Stimulated activated CD8-positive, alpha-beta memory T cell treated with anti-CD3 and anti-CD28 coated beads, Interleukin-15, amount 100 ng/mL, for 4 hours (primary cell): ENCODE results near the gene REXO2.

ENCODE experiments used
- DNase-seq, 2 donors: peaks; one replicate each; pipeline ENCODE4 v3.0.0-alpha.2; 2020; ENCODE audit warnings: low read depth in 2 of 2

Gene REXO2

DNA sequence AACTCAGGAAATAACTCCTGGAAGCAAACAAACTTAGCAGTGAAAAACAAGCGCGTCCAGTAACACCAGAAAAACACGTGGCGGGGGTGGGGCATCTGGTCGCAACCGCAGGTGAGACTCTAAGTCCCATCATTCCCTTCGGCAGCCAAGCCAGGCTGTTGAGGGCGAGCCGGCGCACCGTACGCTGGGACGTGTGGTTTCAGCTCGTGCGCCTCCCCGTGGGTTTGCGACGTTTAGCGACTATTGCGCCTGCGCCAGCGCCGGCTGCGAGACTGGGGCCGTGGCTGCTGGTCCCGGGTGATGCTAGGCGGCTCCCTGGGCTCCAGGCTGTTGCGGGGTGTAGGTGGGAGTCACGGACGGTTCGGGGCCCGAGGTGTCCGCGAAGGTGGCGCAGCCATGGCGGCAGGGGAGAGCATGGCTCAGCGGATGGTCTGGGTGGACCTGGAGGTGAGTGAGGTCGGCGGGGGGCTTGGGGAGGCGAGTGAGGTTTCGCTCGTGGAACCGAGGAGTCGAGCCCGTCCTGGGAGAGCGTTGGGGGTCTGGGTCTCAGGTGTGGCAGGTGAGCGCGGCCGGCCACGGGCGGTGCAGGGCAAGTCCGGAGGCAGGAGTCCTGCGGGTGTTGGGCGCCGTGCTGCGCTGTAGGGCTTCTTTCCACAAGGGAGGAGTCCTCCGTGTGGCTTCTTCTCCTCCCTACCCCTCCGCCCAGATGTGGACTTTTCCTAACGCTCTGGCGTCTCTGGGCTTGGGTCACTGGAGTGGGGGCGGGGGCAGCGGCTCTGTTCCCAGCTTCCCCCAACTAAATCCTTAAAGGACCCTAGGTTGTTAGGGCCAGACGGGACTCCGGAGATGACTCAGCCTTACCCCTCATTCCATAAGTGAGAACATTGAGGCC is at the start of gene REXO2:
REXO2 (plus strand) TSS at position 239 of the 892 bp plus-strand sequence; CDS start at position 301, 62 bp downstream.
- peak; percentile 88 to 93 for DNase-seq

DNA sequence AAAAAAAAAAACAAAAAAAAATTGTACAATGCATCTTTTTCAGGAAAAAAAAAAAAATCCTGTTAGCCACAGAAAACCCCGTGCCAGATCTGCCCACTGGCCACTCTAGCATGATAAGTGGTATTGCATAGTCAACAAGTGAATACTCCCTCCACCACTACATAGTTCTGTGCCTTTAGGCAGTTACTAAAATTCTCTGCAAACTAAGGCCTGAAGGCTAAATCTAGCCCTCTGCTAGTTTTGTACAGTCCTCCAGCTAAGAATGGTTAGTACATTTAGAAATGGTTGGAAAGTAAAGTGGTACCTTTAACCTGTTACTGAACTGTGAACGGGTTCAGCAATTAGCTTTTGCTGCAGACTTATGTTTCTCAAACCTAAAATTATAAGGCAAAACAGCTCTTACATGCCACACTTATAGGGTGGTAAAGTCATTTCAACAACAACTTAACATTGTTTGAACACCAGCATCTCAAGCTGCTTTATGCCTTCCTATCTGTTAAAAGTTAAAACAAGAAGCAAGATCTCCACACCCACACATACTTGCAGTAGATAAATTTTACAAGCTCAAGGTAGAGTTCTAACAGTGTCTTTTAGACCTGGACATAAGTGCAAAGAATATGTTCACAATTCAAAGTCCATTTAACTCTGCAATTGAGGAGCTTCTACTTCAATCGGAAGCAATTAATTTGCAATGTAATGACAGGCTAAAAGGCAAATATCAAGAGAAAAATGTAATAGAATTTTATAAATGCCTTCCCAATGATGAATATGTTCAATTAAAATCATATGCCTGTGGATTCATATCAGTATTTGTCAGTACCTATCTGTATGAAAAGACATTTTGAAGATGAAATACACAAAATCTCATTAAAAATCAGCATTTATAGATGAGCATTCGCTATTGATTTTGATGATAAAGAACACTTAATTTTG is 46.3 kb upstream of the REXO2 start:
- no peak for DNase-seq

DNA sequence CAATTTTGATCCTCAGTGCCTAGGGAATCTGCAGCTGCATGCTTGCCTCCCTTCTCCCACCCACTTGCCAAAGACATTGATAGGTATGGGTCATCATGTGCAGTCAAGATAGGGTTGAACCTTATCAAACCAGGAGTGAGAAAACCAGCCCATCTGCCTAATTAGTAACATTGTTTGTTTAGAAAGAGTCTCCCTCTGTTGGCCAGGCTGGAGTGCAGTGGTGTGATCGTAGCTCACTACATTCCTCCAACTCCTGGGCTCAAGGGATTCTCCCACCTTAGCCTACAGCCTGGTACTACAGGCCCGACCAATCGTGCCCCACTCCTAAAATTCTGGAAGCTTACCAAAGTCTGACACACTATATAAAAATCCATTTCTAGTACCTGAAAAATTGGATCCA is 43.5 kb upstream of the REXO2 start:
- DNase-seq: no peak

DNA sequence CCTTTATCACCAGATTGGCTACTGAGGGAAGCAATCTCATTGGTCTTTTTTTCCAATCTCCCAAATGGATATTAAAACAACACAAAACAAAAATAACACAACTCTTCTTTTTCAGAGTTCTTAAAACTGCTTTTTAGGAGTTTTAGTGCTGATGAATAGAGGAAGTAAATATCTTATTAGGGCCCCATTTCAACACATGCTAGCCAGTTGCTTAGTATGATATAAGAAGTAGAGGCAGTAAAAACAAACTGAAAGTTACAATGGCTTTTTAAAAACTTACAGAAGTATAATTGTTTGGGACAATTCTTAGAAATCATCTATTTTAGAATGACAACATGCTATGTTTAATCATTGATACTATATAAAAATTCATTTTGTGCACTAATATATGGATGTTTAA is 42.4 kb upstream of the REXO2 start:
- DNase-seq: no peak

DNA sequence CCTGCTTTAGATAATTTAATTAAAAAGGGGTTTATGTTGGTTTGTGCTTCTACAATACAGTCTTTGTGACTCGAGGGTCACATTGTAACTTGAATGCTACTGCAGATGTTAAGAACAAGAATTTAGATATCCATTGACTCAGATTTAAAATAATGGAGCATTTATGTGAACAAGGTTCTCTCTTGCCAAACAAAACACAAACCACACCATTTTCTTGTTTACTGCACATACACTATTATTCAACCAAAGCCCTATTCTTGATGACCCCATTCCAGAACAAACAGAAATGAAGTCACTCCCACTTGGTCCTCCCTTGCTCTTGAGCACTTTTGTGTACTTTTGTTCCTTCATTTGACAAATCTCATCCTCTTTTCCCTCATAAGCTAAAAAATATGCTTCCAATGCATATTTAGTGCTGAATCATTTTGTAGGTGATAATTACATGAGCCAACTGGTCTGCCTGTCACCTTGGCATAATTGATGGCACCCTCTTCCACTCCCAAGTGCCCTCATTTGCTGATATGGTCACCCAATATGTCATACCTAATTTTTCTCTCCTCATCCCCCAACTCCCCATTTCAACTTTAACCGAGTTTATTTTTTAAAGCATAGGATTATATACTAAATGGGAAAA is 41.8 kb upstream of the REXO2 start:
- DNase-seq: no peak

DNA sequence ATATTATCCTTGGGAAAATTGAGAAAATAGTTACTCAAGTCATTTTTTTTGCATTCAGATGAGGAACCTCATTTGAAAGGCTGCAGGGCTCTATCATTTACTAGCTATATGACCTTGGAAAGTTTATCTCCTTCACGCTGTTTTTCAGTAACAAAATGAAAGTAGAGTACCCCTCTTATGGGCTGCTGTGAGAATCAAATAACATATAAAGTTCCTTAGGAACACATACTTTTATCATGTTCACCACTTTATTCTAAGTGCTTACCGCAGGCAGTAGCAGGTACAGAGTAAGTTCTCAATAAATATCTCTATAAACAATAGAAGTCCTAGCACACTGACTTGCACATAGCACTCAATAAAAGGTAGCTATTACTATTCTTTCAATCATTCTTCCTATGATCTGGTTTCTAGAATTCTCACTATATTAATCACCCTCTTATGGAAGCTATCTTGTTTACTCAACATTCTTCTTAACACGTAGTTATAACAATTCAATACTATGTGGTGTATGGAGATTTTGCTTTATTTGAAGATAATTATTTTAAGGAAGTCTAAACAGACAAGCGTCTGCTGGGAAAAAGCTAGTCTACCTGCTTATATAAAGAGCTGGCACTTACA is 40.9 kb upstream of the REXO2 start:
- DNase-seq: no peak

DNA sequence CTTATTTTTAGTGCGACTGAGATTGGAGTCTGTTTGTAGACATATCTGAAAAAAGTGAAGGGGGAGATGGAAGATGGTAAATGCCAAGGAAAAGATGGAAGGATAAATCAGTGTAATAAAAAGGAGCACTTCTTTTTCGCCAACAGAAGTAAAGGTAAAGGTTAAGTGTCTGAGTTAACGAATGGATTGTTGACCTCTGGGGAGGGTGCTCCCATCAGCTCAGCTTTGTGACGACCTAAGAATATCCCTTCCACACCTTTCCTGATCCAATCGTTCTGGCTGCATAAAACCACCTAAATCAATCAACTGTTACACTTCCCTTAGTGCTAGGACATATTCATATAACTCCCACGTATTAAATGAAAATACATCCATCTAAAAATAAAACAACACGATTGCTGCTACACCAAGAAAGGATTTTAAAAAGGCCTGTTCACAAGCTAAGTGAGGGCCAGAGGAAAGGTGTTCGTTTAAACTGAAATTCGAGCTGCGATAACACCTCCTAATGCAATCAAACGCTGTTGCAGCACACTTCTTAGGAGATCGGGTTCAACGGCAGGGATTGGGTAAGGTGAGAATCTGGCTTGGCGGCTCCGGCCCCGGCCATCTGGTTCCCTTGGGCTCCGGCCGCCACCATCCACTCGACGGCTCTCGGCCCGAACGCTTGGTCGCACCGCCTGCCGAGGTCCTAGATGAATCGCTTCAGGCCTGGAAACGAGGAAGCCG is 39.6 kb upstream of the REXO2 start:
- DNase-seq: no peak

DNA sequence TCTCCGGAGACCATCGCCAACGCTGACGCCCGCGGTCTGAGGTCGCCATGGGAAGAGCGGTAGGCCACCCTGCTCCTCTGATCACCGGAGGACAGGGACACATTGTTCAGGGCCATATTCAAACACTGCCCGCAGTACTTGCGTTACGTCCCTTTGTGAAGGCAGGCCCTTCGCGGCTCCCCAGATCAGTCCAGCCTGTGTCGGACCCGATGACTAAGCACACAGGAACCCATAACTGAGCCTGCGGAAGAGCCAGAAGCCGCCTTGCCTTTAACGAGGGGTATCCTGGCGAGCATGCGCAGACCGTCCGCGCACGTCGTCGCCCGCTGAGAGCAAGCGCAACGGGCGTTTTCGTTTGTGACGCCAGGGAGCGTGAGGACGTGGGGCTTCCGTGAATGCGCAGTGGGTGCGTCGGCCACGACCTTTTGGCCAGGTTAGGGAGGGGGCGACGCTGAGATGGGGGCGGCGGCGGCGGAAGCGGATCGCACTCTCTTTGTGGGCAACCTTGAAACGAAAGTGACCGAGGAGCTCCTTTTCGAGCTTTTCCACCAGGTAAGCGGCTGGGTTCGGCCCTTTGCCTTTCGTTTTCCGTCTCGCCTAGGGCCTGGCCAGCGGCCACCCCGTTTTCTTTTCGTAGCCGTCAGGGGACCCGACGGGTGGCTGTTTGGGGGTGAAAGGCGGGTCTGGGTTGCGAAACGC is 38.9 kb upstream of the REXO2 start, which contains the start of the genes C11orf71 and RBM7:
C11orf71 (minus strand) TSS at position 296 of the 699 bp plus-strand sequence; CDS start at position 116, 180 bp downstream.
RBM7 (plus strand) TSS at position 451 of the 699 bp plus-strand sequence; CDS start at position 457, 6 bp downstream.
- DNase-seq: peak; percentile 97 to 98

DNA sequence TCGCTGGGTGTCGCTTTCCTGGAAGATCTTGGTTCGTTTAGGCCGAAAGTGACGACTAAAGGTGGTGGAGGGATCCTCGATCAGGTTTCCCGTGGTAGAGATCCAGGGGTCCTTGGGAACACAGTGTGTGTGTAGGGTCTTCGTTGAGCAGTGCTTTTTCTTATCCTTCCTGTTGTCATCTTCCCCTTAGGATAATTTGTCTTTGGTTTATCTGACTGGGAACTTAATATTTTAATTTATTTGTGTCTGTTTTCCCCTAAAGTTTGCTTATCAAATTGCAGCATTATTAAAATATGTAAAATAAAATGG is 38.4 kb upstream of the REXO2 start:
- no peak for DNase-seq

DNA sequence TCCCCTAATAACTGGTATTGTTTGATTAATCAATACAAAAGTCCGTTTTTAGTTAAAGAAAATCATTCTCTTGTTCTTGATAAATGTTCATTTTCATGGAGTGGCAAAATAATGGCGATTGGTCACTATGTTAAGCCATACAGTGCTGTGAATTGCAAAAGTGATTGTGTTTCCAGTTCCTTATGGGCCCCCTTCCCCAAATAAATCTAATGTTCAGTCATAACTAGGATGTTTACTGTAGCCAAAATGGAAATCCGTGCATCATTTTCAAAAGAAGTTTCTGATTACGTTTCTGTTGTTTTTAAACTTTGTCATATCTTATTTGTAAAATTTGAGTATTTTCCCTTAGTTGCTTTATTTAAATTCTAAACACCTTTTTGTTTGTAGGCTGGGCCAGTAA is 38.0 kb upstream of the REXO2 start:
- no peak for DNase-seq

DNA sequence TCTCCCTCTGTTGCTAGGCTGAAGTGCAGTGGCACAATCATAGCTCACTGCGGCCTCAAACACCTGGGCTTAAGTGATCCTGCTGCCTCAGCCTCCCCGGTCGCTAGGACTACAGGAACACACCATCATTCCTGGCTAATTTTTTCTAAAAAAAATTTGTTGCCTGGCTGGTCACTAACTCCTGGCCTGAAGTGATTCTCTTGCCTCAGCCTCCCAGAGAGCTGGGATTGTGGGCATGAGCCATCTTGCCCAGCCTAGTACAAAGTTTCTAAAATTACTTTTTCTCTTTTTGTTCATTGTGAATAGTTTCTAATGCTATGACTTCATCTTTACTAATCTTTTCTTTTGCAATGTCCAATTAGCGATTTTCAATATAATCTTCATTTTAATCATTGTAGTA is 26.3 kb upstream of the REXO2 start:
- no peak for DNase-seq

DNA sequence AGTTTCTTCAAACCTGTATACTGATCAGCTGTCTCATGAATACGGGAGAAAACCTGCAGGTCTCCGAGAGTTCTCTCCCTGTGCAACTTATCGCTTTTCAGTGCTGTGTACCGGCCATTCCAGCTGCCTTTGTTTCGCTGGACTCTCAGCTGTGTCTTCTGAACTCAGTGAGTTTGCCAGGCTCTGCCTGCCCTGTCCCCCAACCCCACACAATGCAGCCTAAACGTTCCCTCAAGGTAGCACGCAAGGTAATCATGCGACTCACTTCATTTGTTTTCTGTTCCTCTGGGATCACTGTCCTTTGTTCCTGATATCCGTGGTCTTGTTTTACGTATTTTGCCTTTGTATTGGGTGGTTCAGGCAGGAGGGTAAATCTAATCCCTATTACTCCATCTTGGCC is 25.3 kb upstream of the REXO2 start:
- DNase-seq: no peak

DNA sequence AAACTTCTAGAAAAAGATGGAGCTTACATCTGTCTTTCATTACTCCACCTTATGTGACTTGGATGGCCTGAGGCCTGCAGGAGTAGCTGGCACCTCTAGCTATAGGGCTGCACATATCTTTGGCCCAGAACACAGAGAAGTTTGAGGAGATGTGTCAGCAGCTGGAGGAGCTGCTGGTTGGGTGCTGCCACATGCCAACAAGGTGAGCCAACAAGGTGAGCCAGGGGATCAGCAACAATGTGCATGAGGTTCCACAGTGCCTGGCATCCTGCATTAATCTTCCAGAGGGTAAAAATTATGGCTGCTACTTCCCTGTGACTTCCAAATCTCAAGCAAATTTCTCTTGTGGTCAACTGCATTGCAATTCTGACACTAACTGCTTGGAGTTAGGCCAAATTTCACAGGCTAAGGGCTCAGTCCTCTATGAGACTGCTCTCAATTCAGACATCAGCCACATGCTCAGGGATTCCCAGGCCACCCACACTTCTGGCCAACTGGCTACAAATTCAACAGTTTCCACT is 22.8 kb upstream of the REXO2 start:
- no peak for DNase-seq

DNA sequence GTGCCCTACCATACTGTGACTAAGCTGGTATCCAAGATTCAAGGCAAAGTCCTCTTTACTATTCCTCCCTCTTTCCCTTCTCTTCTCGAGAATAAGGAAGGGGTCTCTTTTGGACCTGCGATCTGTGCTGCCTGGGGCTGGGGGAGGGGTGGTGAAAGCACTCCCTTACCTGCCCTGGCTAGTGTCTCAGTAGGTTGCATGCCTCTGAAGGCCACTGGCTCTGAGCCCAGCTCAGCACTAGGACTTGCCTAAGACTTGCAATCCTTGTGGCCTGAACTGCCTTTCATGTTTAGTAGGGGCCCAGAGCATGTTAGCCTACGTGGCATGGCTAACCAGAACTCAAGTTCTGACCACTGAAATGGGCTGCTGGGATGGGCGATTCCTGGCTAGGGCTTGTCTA is 13.0 kb upstream of the REXO2 start:
- DNase-seq: no peak

DNA sequence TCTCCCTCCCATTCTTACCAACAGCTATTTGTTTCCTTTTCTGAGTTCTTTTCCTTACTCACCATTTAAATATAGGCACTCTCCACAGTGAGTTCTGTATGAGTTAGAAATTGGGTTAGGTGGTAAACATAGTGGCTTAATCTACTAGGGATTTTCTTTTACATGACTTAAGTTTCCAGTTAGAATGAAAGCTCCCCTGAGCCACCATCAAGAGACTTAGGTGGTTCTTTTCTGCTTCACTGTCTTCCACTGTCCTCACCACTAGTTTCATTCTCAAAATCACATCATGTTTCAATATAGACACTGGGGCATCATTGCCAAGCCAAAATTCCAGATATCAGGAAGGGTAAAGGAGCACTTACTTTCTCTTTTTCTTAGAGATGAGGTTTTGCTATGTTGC is 9.0 kb upstream of the REXO2 start:
- DNase-seq: no peak

DNA sequence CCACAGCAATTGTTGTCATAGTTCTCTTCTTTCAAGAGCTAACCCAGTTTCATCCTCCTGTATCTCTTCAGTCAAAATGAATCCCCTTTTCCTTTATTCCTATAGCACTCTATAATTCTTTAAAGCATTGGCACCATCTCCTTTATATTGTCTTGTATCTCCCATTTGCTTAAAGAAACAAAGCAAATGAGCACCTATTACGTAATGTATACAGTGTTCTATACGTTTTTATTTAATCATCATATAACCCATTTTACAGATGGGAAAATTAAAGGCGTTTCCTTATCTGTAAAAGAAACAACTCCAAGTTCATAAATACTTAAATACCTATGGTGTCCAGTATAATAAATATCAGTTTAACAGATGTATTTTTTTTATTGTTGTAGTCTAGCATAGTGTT is 6.4 kb upstream of the REXO2 start:
- DNase-seq: no peak

DNA sequence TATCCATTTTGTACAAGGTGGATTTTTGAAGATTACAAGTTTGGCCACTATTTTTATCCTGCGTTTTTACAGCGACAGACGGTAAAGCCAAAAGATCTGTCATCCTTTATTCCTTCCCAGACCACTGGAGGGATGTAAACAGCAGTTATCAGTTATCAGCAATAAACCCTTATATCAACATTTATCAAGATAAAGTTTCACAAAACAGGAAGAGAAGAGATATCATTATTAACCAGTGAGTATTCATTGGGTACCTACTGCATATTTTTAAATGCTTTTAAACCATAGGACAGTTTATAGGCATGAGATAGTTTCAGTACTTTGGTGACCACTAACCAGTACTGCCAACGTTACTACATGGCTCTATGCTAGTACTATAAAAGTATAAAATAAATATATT is 5.9 kb upstream of the REXO2 start:
- DNase-seq: no peak

DNA sequence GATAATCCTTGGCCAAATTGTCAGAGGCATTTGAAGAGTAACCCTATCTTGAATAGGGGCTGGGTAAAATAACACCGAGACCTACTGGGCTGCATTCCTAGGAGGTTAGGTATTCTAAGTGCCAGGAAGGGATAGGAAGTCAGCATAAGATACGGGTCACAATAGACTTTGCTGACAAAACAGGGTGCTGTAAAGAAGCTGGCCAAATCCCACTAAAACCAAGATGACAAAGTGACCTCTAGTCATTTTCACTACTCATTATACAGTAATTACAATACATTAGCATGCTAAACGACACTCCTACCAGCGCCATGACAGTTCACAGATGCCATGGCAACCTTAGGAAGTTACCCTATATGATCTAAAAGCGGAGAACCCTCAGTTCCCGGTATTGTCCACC is 964 bp upstream of the REXO2 start:
- DNase-seq: no peak

DNA sequence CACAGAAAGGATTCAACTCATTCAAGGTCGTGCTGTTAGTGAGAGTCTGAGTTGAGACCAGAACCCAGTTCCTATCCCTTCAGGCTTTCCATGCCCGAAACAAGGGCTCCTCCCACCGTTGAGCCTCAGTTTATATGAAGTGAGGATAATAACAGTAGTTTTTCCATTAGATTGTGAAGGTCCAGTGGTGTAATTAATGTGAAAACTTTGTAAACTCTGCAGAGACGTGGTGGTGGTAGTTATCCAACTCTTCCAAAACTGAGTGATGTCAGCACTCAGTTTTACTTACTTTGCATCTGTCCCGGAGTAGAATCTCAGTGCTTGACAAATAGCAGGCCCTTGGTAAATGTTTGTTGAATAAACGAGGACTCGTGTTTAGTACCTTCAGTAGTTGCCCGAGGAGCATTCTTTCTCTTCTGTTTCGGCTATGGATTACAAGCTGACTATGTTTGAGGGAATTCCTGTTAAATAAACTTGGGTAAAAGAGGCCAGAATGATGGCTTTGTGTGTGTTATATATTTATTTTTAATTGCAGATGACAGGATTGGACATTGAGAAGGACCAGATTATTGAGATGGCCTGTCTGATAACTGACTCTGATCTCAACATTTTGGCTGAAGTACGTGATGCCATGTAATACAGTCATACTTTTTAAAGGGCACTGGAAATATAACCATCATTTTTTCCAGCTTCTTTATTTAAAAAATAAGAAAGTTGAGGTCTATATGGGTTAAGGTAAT is 1.0 kb downstream of the REXO2 start:
- DNase-seq: no peak
